Measurements from ENCODE around the gene ROBO3. TPM values are rescaled to one million over a fixed set of nuclear protein-coding genes. Genes with fewer than 3 reads are reported as not detected.

ROBO3 gene
- total RNA-seq, 1 experiment from 2014 or later, result 1.3 TPM

DNA sequence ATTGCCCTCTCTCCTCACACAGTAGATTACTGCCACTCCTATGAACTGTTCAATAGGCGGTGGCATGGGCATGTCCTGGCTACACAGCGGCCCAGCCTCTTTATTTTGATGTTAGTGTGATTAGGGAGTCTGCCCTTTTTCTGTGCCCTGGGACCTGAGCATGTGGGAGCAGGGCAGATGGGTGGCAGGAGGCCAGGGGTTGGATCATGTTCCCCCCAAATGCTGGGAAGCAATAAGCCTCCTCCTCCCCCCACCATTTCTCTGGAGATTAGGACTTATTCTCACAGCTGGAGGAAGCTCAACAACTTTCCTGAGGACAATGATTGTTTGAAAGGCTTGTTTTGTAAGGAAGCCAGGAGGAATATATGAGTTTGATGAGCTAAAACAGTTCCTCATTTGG, 54.7 kb downstream of the ROBO3 start:
- H4K20me1 ChIP-seq (ENCODE audit: insufficient read depth), result no peaks in the 10 kb centered on the region
- H3K9me2 ChIP-seq (ENCODE audit: insufficient read depth), result no peaks in the 10 kb centered on the region
- intact Hi-C loops (cut with micrococcal nuclease; ENCODE audit: unreplicated experiment), result no loop called here
- H2AFZ ChIP-seq, result no peak overlapping the region
- H3K79me2 ChIP-seq (ENCODE audit: low read depth), result no peaks in the 10 kb centered on the region
- H3K4me3 ChIP-seq, result no peak overlapping the region
- no peak overlapping the region for H3K4me2 ChIP-seq
- no peaks in the 10 kb centered on the region for H3K4me1 ChIP-seq (replicated peaks; ENCODE audit: insufficient read depth)
- H3K9me3 ChIP-seq (ENCODE audit: insufficient read depth, low read depth), result no peaks in the 10 kb centered on the region
- DNase-seq, result no peak
- H3K36me3 ChIP-seq (ENCODE audit: low read depth), result no peaks in the 10 kb centered on the region
- no TSS peak for BruUV-seq (replicated peaks)
- TF ChIP-seq CTCF (conservative IDR thresholded peaks at IDR 0.05) (no peak), EZH2 (IDR thresholded peaks at IDR 0.05; ENCODE audit: low read depth) (no peak)
- ChIA-PET POLR2A (ENCODE audit: unreplicated experiment) (no interaction called here), CTCF (no interaction called here)
- H3F3A ChIP-seq (ENCODE audit: insufficient read depth, low read depth), result no peaks in the 10 kb centered on the region
- H3K27ac ChIP-seq, result no peak overlapping the region
- H3K27me3 ChIP-seq (ENCODE audit: insufficient read depth, low read depth), result peaks cover 19% of the 10 kb centered on the region; the same call in 1 of the 2 replicates

GRCh38 chr11:124920356-124920755, 55.1 kb downstream of the ROBO3 start:
- no peaks in the 10 kb centered on the region for H3K36me3 ChIP-seq (ENCODE audit: low read depth)
- no peak for DNase-seq
- no peaks in the 10 kb centered on the region for H3F3A ChIP-seq (ENCODE audit: insufficient read depth, low read depth)
- POLR2A ChIA-PET (ENCODE audit: unreplicated experiment), result no interaction called here
- intact Hi-C loops (cut with micrococcal nuclease; ENCODE audit: unreplicated experiment), result no loop called here
- H3K4me1 ChIP-seq (replicated peaks; ENCODE audit: insufficient read depth), result no peaks in the 10 kb centered on the region
- H3K9me2 ChIP-seq (ENCODE audit: insufficient read depth), result no peaks in the 10 kb centered on the region
- TF ChIP-seq CTCF (conservative IDR thresholded peaks at IDR 0.05), result no peak
- no peak for TF ChIP-seq EZH2 (IDR thresholded peaks at IDR 0.05; ENCODE audit: low read depth)
- H3K79me2 ChIP-seq (ENCODE audit: low read depth), result no peaks in the 10 kb centered on the region
- peaks cover 19% of the 10 kb centered on the region; the same call in 1 of the 2 replicates for H3K27me3 ChIP-seq (ENCODE audit: insufficient read depth, low read depth)
- no TSS peak for BruUV-seq (replicated peaks)
- no peak overlapping the region for H3K27ac ChIP-seq
- H3K4me3 ChIP-seq, result no peak overlapping the region
- H3K9me3 ChIP-seq (ENCODE audit: insufficient read depth, low read depth), result no peaks in the 10 kb centered on the region
- CTCF ChIA-PET, result interaction anchor here (0.6 kb wide), 1 partner anchor 33 kb away, joined by 5 read pairs; no protein-coding TSS in a partner anchor
- no peak overlapping the region for H3K4me2 ChIP-seq
- no peaks in the 10 kb centered on the region for H4K20me1 ChIP-seq (ENCODE audit: insufficient read depth)
- no peak overlapping the region for H2AFZ ChIP-seq

DNA sequence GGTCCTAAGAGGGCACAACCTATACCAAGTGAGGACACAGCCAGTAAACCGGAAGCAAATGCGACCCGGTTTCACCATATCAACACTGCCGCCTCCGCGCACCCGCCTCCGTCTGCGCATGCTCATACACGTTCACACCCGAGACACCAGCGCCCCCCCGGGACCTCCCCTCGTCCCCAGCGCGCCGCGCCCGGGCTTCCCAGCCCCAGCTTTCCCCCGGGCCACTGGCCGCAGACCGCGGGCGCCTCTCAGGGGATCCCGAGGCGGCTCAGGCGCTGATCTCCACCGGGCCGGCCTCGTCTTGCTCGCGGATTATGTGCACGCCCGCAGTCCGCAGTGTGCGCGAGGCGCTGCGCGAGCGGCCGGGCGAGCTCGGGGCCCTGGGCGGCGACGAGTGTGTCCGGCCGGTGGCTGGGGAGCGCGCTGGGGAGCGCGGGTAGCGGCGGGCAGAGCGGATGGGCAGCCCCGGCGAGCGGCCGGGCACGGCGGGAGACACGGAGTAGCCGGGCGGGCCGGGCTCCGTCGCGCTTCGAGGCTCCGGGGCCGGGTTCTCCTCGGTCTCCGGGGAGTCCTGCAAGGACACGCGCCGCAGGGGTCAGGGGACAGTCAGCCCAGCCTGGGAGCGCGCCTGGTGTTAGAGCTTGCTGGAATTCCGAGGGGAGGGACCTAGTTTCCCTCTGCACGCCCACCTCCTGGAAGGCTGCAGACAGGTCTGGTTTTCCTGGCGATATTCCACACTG, 55.8 kb downstream of the ROBO3 start:
- H3K27me3 ChIP-seq (ENCODE audit: insufficient read depth, low read depth), result peaks cover 19% of the 10 kb centered on the region; the same call in 1 of the 2 replicates
- no peak for DNase-seq
- no peaks in the 10 kb centered on the region for H3F3A ChIP-seq (ENCODE audit: insufficient read depth, low read depth)
- no peaks in the 10 kb centered on the region for H4K20me1 ChIP-seq (ENCODE audit: insufficient read depth)
- H3K4me2 ChIP-seq, result no peak overlapping the region
- intact Hi-C loops (cut with micrococcal nuclease; ENCODE audit: unreplicated experiment), result no loop called here
- no peaks in the 10 kb centered on the region for H3K9me3 ChIP-seq (ENCODE audit: insufficient read depth, low read depth)
- H2AFZ ChIP-seq, result no peak overlapping the region
- H3K27ac ChIP-seq, result no peak overlapping the region
- TF ChIP-seq CTCF (conservative IDR thresholded peaks at IDR 0.05) (no peak), EZH2 (IDR thresholded peaks at IDR 0.05; ENCODE audit: low read depth) (no peak)
- no peaks in the 10 kb centered on the region for H3K79me2 ChIP-seq (ENCODE audit: low read depth)
- H3K36me3 ChIP-seq (ENCODE audit: low read depth), result no peaks in the 10 kb centered on the region
- no TSS peak for BruUV-seq (replicated peaks)
- ChIA-PET POLR2A (ENCODE audit: unreplicated experiment) (no interaction called here), CTCF (interaction anchor here (0.6 kb wide), 1 partner anchor 32 kb away, joined by 5 read pairs; no protein-coding TSS in a partner anchor)
- H3K9me2 ChIP-seq (ENCODE audit: insufficient read depth), result no peaks in the 10 kb centered on the region
- no peaks in the 10 kb centered on the region for H3K4me1 ChIP-seq (replicated peaks; ENCODE audit: insufficient read depth)
- H3K4me3 ChIP-seq, result no peak overlapping the region

Data from PC-9 (cell line).